IMR-90 (cell line): Measurements from ENCODE around the gene KCNQ1.

Source experiments
- BHLHE40 ChIP-seq: fragments of 150-350 bp; IDR thresholded peaks from 2 replicates; pipeline ENCODE4 v1.6.1; 2016; ENCODE audit warnings: mild to moderate bottlenecking, low read depth, low read length
- CEBPB ChIP-seq: IDR thresholded peaks from 2 replicates; pipeline ENCODE4 v1.6.1; 2012; ENCODE audit warnings: low read depth, low read length, improper control_type of control experiment
- CHD1 ChIP-seq: IDR thresholded peaks from 2 replicates; pipeline ENCODE4 v1.6.1; 2012; ENCODE audit warnings: low read depth, low read length, improper control_type of control experiment
- CTCF ChIP-seq: conservative IDR thresholded peaks from 2 replicates; pipeline ENCODE4 v1.5.1; 2012; ENCODE audit warnings: mild to moderate bottlenecking, low read depth, low read length, improper control_type of control experiment
- FOS ChIP-seq: fragments of 150-350 bp; IDR thresholded peaks from 2 replicates; pipeline ENCODE4 v1.6.1; 2016; ENCODE audit warnings: low read depth, low read length
- MAFK ChIP-seq: IDR thresholded peaks from 2 replicates; pipeline ENCODE4 v1.6.1; 2012; ENCODE audit warnings: low read depth, low read length, improper control_type of control experiment
- POLR2A ChIP-seq: IDR thresholded peaks from 2 replicates; pipeline ENCODE4 v1.6.1; 2012; ENCODE audit warnings: mild to moderate bottlenecking, low read depth, low read length
- RAD21 ChIP-seq: IDR thresholded peaks from 2 replicates; pipeline ENCODE4 v1.6.1; 2012; ENCODE audit warnings: low read length, improper control_type of control experiment
- RFX5 ChIP-seq: IDR thresholded peaks from 2 replicates; pipeline ENCODE4 v1.8.0; 2012; ENCODE audit warnings: low read depth, mild to moderate bottlenecking, low read length, moderate library complexity
- SMC3 ChIP-seq: fragments of 150-350 bp; IDR thresholded peaks from 2 replicates; pipeline ENCODE4 v1.6.1; 2016; ENCODE audit warnings: low read depth, mild to moderate bottlenecking, antibody characterized with exemption, low read length, moderate library complexity

GRCh38 chr11:2737866-2738265 is 293.1 kb downstream of the KCNQ1 start:
- no peak for TF ChIP-seq CTCF
- no peak for TF ChIP-seq POLR2A
- TF ChIP-seq MAFK = no peak
- TF ChIP-seq SMC3 = no peak
- TF ChIP-seq RAD21 = no peak
- no peak for TF ChIP-seq FOS
- no peak for TF ChIP-seq CEBPB
- no peak for TF ChIP-seq BHLHE40
- TF ChIP-seq RFX5 = no peak
- no peak for TF ChIP-seq CHD1
